HepG2 (cell line): Measurements from ENCODE around the gene CADM1. TPM values are rescaled to one million over a fixed set of nuclear protein-coding genes. Genes with fewer than 3 reads are reported as not detected.
A peak's percentile ranks its signal among the peaks of the same experiment; 100 is the strongest.

Experiments
- IKZF1 ChIP-seq: fragments of 450-650 bp; IDR thresholded peaks from 2 replicates; pipeline ENCODE4 v1.7.1; 2016
- JUNB ChIP-seq: sonication (generic); formaldehyde crosslinking; IDR thresholded peaks from 2 replicates; pipeline ENCODE4 v1.8.0; 2022; ENCODE audit warnings: missing genetic modification reagents, mild to moderate bottlenecking, borderline replicate concordance
- LBX2 ChIP-seq: sonication (generic); formaldehyde crosslinking; IDR thresholded peaks from 2 replicates; pipeline ENCODE4 v1.5.0; 2020; ENCODE audit warnings: missing genetic modification reagents, mild to moderate bottlenecking, borderline replicate concordance
- MEF2D ChIP-seq: sonication (generic); formaldehyde crosslinking; IDR thresholded peaks from 2 replicates; pipeline ENCODE4 v1.5.1; 2020; ENCODE audit warnings: mild to moderate bottlenecking, missing genetic modification reagents
- NR1H2 ChIP-seq: sonication (generic); formaldehyde crosslinking; IDR thresholded peaks from 2 replicates; pipeline ENCODE4 v1.8.1; 2022; ENCODE audit warnings: low read depth, missing genetic modification reagents, borderline replicate concordance
- PRPF4 ChIP-seq: fragments of 200-400 bp; formaldehyde crosslinking; IDR thresholded peaks from 2 replicates; pipeline ENCODE4 v1.6.1; 2016; ENCODE audit warnings: low read length, low read depth; ENCODE audit not compliant: poor library complexity, severe bottlenecking
- TOE1 ChIP-seq: sonication (generic); formaldehyde crosslinking; IDR thresholded peaks from 2 replicates; pipeline ENCODE4 v1.4.0; 2020; ENCODE audit warnings: mild to moderate bottlenecking, missing genetic modification reagents
- ZFP36L2 ChIP-seq: sonication (generic); formaldehyde crosslinking; IDR thresholded peaks from 2 replicates; pipeline ENCODE4 v1.4.0; 2020; ENCODE audit warnings: missing genetic modification reagents
- ZNF101 ChIP-seq: sonication (generic); formaldehyde crosslinking; IDR thresholded peaks from 2 replicates; pipeline ENCODE4 v1.4.0; 2020; ENCODE audit warnings: mild to moderate bottlenecking, low read depth, missing genetic modification reagents, borderline replicate concordance
- ZNF205 ChIP-seq: IDR thresholded peaks from 2 replicates; pipeline ENCODE4 v1.6.1; 2018; ENCODE audit warnings: missing biosample characterization, missing genetic modification reagents
- ZNF331 ChIP-seq: sonication (generic); formaldehyde crosslinking; IDR thresholded peaks from 2 replicates; pipeline ENCODE4 v1.4.0; 2020; ENCODE audit warnings: missing genetic modification reagents
- ZNF615 ChIP-seq: sonication (generic); formaldehyde crosslinking; IDR thresholded peaks from 2 replicates; pipeline ENCODE4 v1.5.0; 2020; ENCODE audit warnings: mild to moderate bottlenecking, missing genetic modification reagents, borderline replicate concordance
- polyA plus RNA-seq, 8 experiments: library from polyadenylated mRNA; depleted of rRNA in 3 of 8; stranded (reverse) in 7 of 8; unstranded in 1 of 8; fragments of >200 nt; fragmentation: Illumina TruSeq in 4 of 8; extraction: Trizol in 4 of 8; gene quantifications; 2 replicates each; pipeline versions ENCODE4 v1.2.1 to v1.2.3, GENCODE V29; 2011 to 2016; ENCODE audit warnings: low read depth in 4 of 8, missing spikeins in 1 of 8, mixed read lengths in 1 of 8; ENCODE audit not compliant: insufficient read depth in 1 of 8
- total RNA-seq, 5 experiments: library from RNA; depleted of rRNA; stranded (reverse); fragments of >200 nt; fragmentation: Illumina TruSeq; extraction: Trizol; gene quantifications; 2 replicates each; pipeline ENCODE4 v1.2.3, GENCODE V29; 2016; ENCODE audit warnings: low read depth in 1 of 5
- TF ChIP-seq, protein P1 (sequence below): sonication (generic); formaldehyde crosslinking; IDR thresholded peaks from 2 replicates; pipeline ENCODE4 v1.4.0; 2020; ENCODE audit warnings: mild to moderate bottlenecking, missing genetic modification reagents
- TF ChIP-seq, protein P2 (sequence below): sonication (generic); formaldehyde crosslinking; IDR thresholded peaks from 2 replicates; pipeline ENCODE4 v1.8.0; 2022; ENCODE audit warnings: low read depth, missing genetic modification reagents
- TF ChIP-seq, protein P3 (sequence below): sonication (generic); formaldehyde crosslinking; IDR thresholded peaks from 2 replicates; pipeline ENCODE4 v1.5.0; 2020; ENCODE audit warnings: mild to moderate bottlenecking, missing genetic modification reagents, borderline replicate concordance
- TF ChIP-seq, protein P4 (sequence below): IDR thresholded peaks from 2 replicates; pipeline ENCODE4 v1.6.1; 2016; ENCODE audit warnings: low read depth, missing genetic modification reagents, missing compliant biosample characterization

CADM1 gene
- total and polyA plus RNA-seq, 2 of the 13 experiments (the other 11 are each of a cell fraction or from before 2014, with no cell fraction given) = 71.3 to 122 TPM

DNA sequence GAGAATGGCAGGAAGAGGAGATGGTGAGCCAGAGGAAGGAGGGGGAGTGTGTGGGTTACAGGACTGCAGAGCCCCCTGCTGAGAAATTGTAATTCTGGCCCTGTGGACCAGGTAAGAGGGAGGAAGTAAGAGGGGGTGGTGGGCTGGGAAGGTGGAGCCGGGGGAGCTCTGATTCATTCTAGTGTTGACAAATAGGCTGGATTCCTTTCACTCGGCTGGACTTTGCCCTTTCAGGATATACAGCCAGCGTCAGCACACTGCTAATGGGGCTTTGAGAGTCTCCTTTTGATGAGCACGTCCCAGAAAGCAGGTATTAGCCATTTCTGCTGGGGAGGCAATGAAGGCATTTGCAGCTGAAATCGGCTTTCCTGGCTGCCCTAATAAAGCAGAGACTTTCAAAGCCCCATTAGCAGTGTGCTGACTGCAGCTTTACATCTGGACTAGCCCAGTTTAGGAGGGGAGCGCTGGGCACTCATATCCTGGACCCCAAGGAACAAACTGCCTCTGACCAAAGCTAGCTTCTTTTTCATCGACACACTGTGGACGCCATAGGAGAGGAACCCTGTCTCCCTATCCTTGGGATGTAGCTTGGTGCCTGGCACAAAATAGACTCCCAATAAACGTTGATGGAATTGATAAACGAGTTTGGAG, 44.8 kb upstream of the CADM1 start (continued):
- TF ChIP-seq TOE1 (CRISPR knock-in tag) = no peak
- TF ChIP-seq, protein P1, sequence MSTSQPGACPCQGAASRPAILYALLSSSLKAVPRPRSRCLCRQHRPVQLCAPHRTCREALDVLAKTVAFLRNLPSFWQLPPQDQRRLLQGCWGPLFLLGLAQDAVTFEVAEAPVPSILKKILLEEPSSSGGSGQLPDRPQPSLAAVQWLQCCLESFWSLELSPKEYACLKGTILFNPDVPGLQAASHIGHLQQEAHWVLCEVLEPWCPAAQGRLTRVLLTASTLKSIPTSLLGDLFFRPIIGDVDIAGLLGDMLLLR = no peak
- no peak for TF ChIP-seq LBX2 (CRISPR knock-in tag)
- no peak for TF ChIP-seq ZNF331 (CRISPR knock-in tag)
- TF ChIP-seq ZFP36L2 (CRISPR knock-in tag) = no peak
- TF ChIP-seq, protein P2, sequence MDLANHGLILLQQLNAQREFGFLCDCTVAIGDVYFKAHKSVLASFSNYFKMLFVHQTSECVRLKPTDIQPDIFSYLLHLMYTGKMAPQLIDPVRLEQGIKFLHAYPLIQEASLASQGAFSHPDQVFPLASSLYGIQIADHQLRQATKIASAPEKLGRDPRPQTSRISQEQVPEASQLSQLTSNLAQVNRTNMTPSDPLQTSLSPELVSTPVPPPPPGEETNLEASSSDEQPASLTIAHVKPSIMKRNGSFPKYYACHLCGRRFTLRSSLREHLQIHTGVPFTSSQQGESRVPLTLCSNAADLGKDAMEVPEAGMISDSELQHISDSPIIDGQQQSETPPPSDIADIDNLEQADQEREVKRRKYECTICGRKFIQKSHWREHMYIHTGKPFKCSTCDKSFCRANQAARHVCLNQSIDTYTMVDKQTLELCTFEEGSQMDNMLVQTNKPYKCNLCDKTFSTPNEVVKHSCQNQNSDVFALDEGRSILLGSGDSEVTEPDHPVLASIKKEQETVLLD = no peak
- 0 out of 2 replicates have a peak, but pooled peaks have one; percentile 28 for TF ChIP-seq JUNB
- no peak for TF ChIP-seq ZNF205 (CRISPR knock-in tag)
- TF ChIP-seq MEF2D (CRISPR knock-in tag) = no peak
- no peak for TF ChIP-seq ZNF101 (CRISPR knock-in tag)
- no peak for TF ChIP-seq NR1H2 (CRISPR knock-in tag)
- no peak for TF ChIP-seq IKZF1
- TF ChIP-seq, protein P3, sequence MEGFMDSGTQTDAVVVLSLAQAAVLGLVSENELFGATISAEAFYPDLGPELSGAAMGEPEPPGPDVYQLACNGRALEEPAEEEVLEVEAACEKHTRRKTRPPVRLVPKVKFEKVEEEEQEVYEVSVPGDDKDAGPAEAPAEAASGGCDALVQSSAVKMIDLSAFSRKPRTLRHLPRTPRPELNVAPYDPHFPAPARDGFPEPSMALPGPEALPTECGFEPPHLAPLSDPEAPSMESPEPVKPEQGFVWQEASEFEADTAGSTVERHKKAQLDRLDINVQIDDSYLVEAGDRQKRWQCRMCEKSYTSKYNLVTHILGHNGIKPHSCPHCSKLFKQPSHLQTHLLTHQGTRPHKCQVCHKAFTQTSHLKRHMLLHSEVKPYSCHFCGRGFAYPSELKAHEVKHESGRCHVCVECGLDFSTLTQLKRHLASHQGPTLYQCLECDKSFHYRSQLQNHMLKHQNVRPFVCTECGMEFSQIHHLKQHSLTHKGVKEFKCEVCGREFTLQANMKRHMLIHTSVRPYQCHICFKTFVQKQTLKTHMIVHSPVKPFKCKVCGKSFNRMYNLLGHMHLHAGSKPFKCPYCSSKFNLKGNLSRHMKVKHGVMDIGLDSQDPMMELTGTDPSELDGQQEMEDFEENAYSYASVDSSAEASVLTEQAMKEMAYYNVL (CRISPR knock-in tag) = no peak
- no peak for TF ChIP-seq ZNF615 (CRISPR knock-in tag)
- TF ChIP-seq, protein P4, sequence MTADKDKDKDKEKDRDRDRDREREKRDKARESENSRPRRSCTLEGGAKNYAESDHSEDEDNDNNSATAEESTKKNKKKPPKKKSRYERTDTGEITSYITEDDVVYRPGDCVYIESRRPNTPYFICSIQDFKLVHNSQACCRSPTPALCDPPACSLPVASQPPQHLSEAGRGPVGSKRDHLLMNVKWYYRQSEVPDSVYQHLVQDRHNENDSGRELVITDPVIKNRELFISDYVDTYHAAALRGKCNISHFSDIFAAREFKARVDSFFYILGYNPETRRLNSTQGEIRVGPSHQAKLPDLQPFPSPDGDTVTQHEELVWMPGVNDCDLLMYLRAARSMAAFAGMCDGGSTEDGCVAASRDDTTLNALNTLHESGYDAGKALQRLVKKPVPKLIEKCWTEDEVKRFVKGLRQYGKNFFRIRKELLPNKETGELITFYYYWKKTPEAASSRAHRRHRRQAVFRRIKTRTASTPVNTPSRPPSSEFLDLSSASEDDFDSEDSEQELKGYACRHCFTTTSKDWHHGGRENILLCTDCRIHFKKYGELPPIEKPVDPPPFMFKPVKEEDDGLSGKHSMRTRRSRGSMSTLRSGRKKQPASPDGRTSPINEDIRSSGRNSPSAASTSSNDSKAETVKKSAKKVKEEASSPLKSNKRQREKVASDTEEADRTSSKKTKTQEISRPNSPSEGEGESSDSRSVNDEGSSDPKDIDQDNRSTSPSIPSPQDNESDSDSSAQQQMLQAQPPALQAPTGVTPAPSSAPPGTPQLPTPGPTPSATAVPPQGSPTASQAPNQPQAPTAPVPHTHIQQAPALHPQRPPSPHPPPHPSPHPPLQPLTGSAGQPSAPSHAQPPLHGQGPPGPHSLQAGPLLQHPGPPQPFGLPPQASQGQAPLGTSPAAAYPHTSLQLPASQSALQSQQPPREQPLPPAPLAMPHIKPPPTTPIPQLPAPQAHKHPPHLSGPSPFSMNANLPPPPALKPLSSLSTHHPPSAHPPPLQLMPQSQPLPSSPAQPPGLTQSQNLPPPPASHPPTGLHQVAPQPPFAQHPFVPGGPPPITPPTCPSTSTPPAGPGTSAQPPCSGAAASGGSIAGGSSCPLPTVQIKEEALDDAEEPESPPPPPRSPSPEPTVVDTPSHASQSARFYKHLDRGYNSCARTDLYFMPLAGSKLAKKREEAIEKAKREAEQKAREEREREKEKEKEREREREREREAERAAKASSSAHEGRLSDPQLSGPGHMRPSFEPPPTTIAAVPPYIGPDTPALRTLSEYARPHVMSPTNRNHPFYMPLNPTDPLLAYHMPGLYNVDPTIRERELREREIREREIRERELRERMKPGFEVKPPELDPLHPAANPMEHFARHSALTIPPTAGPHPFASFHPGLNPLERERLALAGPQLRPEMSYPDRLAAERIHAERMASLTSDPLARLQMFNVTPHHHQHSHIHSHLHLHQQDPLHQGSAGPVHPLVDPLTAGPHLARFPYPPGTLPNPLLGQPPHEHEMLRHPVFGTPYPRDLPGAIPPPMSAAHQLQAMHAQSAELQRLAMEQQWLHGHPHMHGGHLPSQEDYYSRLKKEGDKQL = no peak
- TF ChIP-seq PRPF4 = no peak
